Chondrocyte (in vitro differentiated cells): ENCODE data around the gene ZSCAN31. TPM values are rescaled to one million over a fixed set of nuclear protein-coding genes. Genes with fewer than 3 reads are reported as not detected.
"Not testable (repeated sequence)": the region's sequence is repeated elsewhere in the genome, so short reads cannot be mapped to it uniquely, and the experiment has no call there.

ENCODE experiments used
- DNase-seq: peaks from one replicate; pipeline ENCODE4 v3.0.0; 2021; ENCODE audit warnings: mixed read lengths, low spot score
- H3K27ac Mint-ChIP-seq: one replicate; pipeline ENCODE4 v1.8.0; 2021; ENCODE audit warnings: mild to moderate bottlenecking, moderate library complexity, mixed read lengths; ENCODE audit not compliant: unreplicated experiment
- H3K27me3 Mint-ChIP-seq: 2 replicates; pipeline ENCODE4 v1.8.0; 2021; ENCODE audit warnings: low read depth, mixed read lengths
- H3K36me3 Mint-ChIP-seq: 2 replicates; pipeline ENCODE4 v1.8.0; 2021; ENCODE audit warnings: low read depth, mixed read lengths
- H3K4me1 Mint-ChIP-seq: 2 replicates; pipeline ENCODE4 v1.8.0; 2021; ENCODE audit warnings: low read depth, mild to moderate bottlenecking, mixed read lengths
- H3K4me3 Mint-ChIP-seq: one replicate; pipeline ENCODE4 v1.8.0; 2021; ENCODE audit warnings: mild to moderate bottlenecking, moderate library complexity, mixed read lengths; ENCODE audit not compliant: unreplicated experiment
- H3K9me3 Mint-ChIP-seq: 2 replicates; pipeline ENCODE4 v1.8.0; 2021; ENCODE audit warnings: low read depth, mixed read lengths
- total RNA-seq: library from RNA; stranded (reverse); gene quantifications from 3 replicates; pipeline ENCODE4 v1.2.1, GENCODE V29; 2021
- TF ChIP-seq, protein P1 (sequence below): fragments of 200-600 bp; sonication (generic); IDR thresholded peaks from 2 replicates; pipeline ENCODE4 v1.5.0; 2021; ENCODE audit warnings: antibody characterized with exemption, mild to moderate bottlenecking, moderate library complexity

The ZSCAN31 gene
- total RNA-seq, 1 donor from 2014 or later = 2.6 TPM

DNA sequence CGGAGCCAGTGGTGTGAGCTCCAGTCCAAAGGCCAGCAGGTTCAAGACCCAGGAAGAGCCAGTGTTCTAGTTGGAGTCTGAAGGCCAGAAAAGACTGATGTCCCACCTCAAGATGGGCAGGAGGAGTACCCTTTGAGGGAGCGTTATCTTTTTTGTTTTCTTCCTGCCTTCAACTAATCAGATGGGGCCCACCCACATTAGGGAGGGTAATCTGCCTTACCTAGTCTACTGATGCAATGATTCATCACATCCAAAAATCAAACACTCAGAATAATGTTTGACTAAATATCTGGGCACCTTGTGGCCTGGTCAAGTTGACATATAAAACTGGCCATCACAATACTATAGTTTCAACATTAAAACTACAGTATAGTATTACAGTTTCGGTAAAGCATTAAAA lies 33.5 kb upstream of the ZSCAN31 start:
- H3K27me3 Mint-ChIP-seq = no peaks in the 10 kb centered on the region

DNA sequence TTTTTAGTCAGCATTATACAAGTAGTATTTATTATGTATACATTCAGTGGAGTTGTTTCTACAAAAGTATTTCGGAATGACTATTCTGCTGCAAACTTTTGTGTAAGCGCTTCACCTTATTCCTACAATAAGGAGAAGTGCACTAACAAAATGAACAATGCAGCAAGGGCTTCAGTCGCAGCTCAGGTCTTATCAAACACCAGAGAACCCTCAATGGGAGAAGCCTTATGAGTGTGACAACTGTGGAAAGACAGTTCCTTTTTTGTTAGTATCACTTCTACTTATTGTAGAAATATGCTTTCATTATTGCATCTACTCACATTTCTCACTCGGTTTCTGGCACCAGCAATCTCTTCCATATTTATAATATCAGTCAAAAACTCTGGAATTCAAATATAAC lies 32.6 kb upstream of the ZSCAN31 start:
- H3K27ac Mint-ChIP-seq = no peak overlapping the region
- TF ChIP-seq, protein P1, sequence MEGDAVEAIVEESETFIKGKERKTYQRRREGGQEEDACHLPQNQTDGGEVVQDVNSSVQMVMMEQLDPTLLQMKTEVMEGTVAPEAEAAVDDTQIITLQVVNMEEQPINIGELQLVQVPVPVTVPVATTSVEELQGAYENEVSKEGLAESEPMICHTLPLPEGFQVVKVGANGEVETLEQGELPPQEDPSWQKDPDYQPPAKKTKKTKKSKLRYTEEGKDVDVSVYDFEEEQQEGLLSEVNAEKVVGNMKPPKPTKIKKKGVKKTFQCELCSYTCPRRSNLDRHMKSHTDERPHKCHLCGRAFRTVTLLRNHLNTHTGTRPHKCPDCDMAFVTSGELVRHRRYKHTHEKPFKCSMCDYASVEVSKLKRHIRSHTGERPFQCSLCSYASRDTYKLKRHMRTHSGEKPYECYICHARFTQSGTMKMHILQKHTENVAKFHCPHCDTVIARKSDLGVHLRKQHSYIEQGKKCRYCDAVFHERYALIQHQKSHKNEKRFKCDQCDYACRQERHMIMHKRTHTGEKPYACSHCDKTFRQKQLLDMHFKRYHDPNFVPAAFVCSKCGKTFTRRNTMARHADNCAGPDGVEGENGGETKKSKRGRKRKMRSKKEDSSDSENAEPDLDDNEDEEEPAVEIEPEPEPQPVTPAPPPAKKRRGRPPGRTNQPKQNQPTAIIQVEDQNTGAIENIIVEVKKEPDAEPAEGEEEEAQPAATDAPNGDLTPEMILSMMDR = no peak
- H3K4me1 Mint-ChIP-seq = no peaks in the 10 kb centered on the region
- no peaks in the 10 kb centered on the region for H3K9me3 Mint-ChIP-seq
- DNase-seq = no peak
- peaks cover 22% of the 10 kb centered on the region for H3K36me3 Mint-ChIP-seq
- no peaks in the 10 kb centered on the region for H3K27me3 Mint-ChIP-seq
- no peak overlapping the region for H3K4me3 Mint-ChIP-seq

More for the DNA sequence above, 33.5 kb upstream of the ZSCAN31 start:
- no peak overlapping the region for H3K4me3 Mint-ChIP-seq
- TF ChIP-seq, protein P1 = no peak
- peaks cover 20% of the 10 kb centered on the region for H3K36me3 Mint-ChIP-seq
- no peak for DNase-seq
- H3K4me1 Mint-ChIP-seq = no peaks in the 10 kb centered on the region
- no peak overlapping the region for H3K27ac Mint-ChIP-seq
- no peaks in the 10 kb centered on the region for H3K9me3 Mint-ChIP-seq

DNA sequence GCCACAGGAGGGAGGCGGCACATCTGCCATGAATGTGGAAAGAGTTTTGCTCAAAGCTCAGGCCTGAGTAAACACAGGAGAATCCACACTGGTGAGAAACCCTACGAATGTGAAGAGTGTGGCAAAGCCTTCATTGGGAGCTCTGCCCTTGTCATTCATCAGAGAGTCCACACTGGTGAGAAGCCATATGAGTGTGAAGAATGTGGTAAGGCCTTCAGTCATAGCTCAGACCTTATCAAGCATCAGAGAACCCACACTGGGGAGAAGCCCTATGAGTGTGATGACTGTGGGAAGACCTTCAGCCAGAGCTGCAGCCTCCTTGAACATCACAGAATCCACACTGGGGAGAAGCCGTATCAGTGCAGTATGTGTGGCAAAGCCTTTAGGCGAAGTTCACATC lies 29.6 kb upstream of the ZSCAN31 start:
- not testable (repeated sequence) for DNase-seq, H3K4me3 Mint-ChIP-seq, H3K27me3 Mint-ChIP-seq, H3K4me1 Mint-ChIP-seq, H3K27ac Mint-ChIP-seq, H3K9me3 Mint-ChIP-seq
- H3K36me3 Mint-ChIP-seq = peaks cover 22% of the 10 kb centered on the region

DNA sequence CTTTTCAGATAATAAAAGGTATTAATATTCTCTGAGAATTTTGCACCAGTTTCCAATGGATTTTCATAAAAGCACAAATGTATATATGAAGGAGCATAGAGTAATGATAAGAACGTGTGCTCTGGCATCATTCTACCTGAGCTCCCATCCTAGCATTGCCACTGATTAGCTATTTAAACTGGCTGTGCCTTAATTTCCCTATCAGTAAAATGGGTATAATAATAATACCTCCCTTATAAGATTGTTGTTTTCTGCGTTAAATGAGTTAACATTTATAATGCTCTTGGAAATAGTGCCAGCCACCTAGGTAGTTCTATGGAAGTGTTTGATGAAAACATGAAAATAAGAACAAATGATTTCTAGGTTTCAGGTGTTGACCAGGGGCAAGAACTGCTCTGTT lies 25.0 kb upstream of the ZSCAN31 start:
- Mint-ChIP-seq H3K4me1 (peaks cover 8% of the 10 kb centered on the region), H3K27ac (no peak overlapping the region), H3K27me3 (no peaks in the 10 kb centered on the region), H3K9me3 (no peaks in the 10 kb centered on the region), H3K36me3 (peaks cover 14% of the 10 kb centered on the region), H3K4me3 (no peak overlapping the region)
- TF ChIP-seq, protein P1 = no peak
- DNase-seq = no peak

DNA sequence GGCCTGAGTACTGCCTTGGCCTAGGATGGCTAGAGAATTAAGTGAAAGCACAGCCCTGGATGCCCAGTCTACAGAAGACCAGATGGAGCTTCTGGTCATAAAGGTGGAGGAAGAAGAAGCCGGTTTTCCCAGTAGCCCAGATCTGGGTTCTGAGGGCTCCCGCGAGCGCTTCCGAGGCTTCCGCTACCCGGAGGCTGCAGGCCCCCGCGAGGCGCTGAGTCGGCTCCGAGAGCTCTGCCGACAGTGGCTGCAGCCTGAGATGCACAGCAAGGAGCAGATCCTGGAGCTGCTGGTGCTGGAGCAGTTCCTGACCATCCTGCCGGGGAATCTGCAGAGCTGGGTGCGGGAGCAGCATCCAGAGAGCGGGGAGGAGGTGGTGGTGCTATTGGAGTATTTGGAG lies 23.6 kb upstream of the ZSCAN31 start:
- not testable (repeated sequence) for H3K36me3 Mint-ChIP-seq, H3K27ac Mint-ChIP-seq

DNA sequence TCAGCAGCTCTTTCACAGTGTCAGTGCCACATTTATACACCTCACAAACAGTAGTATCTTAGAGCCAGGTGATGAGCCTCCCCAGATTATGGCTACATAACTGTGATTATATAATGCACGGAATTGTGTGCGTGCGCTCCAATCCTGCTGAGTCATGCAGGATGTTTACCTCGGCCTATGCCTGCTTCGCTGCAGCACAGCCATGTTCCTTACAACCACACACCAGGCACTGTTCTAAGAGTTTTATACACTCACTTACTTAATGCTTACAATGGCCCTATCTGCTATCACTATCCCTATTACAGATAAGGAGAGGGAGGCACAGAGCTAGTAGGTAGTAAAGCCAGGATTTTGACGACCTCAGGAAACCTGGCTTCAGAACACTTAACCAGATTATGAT lies 21.1 kb upstream of the ZSCAN31 start:
- Mint-ChIP-seq H3K36me3 (no peaks in the 10 kb centered on the region), H3K27ac (no peak overlapping the region), H3K4me3 (no peak overlapping the region), H3K4me1 (peaks cover 21% of the 10 kb centered on the region), H3K9me3 (no peaks in the 10 kb centered on the region), H3K27me3 (no peaks in the 10 kb centered on the region)
- TF ChIP-seq, protein P1 = no peak
- no peak for DNase-seq

More for the DNA sequence above, 23.6 kb upstream of the ZSCAN31 start:
- not testable (repeated sequence) for H3K9me3 Mint-ChIP-seq, H3K4me3 Mint-ChIP-seq, H3K27me3 Mint-ChIP-seq, DNase-seq
- H3K4me1 Mint-ChIP-seq = peaks cover 16% of the 10 kb centered on the region
